ENCODE results near the gene ACE2.

GRCh38 chrX:15511563-15511962, 89.2 kb downstream of the ACE2 start:
- TF ChIP-seq, protein P1, sequence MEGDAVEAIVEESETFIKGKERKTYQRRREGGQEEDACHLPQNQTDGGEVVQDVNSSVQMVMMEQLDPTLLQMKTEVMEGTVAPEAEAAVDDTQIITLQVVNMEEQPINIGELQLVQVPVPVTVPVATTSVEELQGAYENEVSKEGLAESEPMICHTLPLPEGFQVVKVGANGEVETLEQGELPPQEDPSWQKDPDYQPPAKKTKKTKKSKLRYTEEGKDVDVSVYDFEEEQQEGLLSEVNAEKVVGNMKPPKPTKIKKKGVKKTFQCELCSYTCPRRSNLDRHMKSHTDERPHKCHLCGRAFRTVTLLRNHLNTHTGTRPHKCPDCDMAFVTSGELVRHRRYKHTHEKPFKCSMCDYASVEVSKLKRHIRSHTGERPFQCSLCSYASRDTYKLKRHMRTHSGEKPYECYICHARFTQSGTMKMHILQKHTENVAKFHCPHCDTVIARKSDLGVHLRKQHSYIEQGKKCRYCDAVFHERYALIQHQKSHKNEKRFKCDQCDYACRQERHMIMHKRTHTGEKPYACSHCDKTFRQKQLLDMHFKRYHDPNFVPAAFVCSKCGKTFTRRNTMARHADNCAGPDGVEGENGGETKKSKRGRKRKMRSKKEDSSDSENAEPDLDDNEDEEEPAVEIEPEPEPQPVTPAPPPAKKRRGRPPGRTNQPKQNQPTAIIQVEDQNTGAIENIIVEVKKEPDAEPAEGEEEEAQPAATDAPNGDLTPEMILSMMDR (conservative IDR thresholded peaks at IDR 0.05 in 1 of 2, IDR thresholded peaks at IDR 0.05 in 1 of 2; ENCODE audit: extremely low read depth in 1 of 2, insufficient read depth in 1 of 2, low read depth in 1 of 2, low read length in 2 of 2): no peak
- no peak for TF ChIP-seq EZH2 (IDR thresholded peaks at IDR 0.05; ENCODE audit: borderline replicate concordance, low read length)

Measured in mammary epithelial cell (primary cell).